ENCODE results near the gene CNTLN. TPM values are rescaled to one million over a fixed set of nuclear protein-coding genes. Genes with fewer than 3 reads are reported as not detected.

The CNTLN gene
- total and polyA plus RNA-seq, 2 of the 8 experiments (the other 6 are each of a cell fraction or from before 2014, with no cell fraction given): 4.8 to 10.8 TPM

DNA sequence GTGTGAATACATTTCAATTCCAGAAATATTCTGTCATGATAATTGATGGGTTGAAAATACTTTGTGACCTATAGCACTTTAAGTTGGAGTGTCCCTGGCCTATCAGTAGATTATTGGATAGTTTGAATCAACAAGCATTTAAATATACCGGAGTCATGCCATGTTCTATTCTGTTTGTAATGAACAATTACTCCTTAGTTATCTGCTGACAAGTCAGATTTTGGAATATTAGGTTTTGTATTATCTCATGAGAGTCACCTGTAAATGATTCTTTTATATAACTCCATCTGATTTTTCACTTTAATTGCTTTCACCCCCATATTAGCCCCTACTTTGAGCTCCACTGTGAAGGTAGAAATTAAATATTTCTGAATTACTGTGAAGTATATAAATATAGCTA is 351.6 kb downstream of the CNTLN start (continued):
- TF ChIP-seq, protein P1, sequence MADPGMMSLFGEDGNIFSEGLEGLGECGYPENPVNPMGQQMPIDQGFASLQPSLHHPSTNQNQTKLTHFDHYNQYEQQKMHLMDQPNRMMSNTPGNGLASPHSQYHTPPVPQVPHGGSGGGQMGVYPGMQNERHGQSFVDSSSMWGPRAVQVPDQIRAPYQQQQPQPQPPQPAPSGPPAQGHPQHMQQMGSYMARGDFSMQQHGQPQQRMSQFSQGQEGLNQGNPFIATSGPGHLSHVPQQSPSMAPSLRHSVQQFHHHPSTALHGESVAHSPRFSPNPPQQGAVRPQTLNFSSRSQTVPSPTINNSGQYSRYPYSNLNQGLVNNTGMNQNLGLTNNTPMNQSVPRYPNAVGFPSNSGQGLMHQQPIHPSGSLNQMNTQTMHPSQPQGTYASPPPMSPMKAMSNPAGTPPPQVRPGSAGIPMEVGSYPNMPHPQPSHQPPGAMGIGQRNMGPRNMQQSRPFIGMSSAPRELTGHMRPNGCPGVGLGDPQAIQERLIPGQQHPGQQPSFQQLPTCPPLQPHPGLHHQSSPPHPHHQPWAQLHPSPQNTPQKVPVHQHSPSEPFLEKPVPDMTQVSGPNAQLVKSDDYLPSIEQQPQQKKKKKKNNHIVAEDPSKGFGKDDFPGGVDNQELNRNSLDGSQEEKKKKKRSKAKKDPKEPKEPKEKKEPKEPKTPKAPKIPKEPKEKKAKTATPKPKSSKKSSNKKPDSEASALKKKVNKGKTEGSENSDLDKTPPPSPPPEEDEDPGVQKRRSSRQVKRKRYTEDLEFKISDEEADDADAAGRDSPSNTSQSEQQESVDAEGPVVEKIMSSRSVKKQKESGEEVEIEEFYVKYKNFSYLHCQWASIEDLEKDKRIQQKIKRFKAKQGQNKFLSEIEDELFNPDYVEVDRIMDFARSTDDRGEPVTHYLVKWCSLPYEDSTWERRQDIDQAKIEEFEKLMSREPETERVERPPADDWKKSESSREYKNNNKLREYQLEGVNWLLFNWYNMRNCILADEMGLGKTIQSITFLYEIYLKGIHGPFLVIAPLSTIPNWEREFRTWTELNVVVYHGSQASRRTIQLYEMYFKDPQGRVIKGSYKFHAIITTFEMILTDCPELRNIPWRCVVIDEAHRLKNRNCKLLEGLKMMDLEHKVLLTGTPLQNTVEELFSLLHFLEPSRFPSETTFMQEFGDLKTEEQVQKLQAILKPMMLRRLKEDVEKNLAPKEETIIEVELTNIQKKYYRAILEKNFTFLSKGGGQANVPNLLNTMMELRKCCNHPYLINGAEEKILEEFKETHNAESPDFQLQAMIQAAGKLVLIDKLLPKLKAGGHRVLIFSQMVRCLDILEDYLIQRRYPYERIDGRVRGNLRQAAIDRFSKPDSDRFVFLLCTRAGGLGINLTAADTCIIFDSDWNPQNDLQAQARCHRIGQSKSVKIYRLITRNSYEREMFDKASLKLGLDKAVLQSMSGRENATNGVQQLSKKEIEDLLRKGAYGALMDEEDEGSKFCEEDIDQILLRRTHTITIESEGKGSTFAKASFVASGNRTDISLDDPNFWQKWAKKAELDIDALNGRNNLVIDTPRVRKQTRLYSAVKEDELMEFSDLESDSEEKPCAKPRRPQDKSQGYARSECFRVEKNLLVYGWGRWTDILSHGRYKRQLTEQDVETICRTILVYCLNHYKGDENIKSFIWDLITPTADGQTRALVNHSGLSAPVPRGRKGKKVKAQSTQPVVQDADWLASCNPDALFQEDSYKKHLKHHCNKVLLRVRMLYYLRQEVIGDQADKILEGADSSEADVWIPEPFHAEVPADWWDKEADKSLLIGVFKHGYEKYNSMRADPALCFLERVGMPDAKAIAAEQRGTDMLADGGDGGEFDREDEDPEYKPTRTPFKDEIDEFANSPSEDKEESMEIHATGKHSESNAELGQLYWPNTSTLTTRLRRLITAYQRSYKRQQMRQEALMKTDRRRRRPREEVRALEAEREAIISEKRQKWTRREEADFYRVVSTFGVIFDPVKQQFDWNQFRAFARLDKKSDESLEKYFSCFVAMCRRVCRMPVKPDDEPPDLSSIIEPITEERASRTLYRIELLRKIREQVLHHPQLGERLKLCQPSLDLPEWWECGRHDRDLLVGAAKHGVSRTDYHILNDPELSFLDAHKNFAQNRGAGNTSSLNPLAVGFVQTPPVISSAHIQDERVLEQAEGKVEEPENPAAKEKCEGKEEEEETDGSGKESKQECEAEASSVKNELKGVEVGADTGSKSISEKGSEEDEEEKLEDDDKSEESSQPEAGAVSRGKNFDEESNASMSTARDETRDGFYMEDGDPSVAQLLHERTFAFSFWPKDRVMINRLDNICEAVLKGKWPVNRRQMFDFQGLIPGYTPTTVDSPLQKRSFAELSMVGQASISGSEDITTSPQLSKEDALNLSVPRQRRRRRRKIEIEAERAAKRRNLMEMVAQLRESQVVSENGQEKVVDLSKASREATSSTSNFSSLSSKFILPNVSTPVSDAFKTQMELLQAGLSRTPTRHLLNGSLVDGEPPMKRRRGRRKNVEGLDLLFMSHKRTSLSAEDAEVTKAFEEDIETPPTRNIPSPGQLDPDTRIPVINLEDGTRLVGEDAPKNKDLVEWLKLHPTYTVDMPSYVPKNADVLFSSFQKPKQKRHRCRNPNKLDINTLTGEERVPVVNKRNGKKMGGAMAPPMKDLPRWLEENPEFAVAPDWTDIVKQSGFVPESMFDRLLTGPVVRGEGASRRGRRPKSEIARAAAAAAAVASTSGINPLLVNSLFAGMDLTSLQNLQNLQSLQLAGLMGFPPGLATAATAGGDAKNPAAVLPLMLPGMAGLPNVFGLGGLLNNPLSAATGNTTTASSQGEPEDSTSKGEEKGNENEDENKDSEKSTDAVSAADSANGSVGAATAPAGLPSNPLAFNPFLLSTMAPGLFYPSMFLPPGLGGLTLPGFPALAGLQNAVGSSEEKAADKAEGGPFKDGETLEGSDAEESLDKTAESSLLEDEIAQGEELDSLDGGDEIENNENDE (IDR thresholded peaks at IDR 0.05; ENCODE audit: insufficient replicate concordance, low read length): no peak
- TF ChIP-seq CHD2 (IDR thresholded peaks at IDR 0.05; ENCODE audit: low read length): no peak
- TF ChIP-seq TAF7 (optimal IDR thresholded peaks at IDR 0.05; ENCODE audit: borderline replicate concordance, low read depth, low read length): no peak
- no peak for TF ChIP-seq PHF8 (conservative IDR thresholded peaks at IDR 0.05; ENCODE audit: low read depth, low read length)
- no peak for TF ChIP-seq NANOG (IDR thresholded peaks at IDR 0.05; ENCODE audit: insufficient read depth, low read depth, low read length, poor library complexity, severe bottlenecking)
- TF ChIP-seq POLR2A (IDR thresholded peaks at IDR 0.05; ENCODE audit: control extremely low read depth in 1 of 2, low read depth in 2 of 2, low read length in 2 of 2): no peak
